GM12878 (cell line): ENCODE data around the gene HTR3C. TPM values are rescaled to one million over a fixed set of nuclear protein-coding genes. Genes with fewer than 3 reads are reported as not detected.

ENCODE experiments used
- BACH1 ChIP-seq: fragments of 450-650 bp; IDR thresholded peaks from 2 replicates; pipeline ENCODE4 v1.6.1; 2017; ENCODE audit warnings: mild to moderate bottlenecking, borderline replicate concordance
- GABPA ChIP-seq: IDR thresholded peaks from 2 replicates; pipeline ENCODE4 v1.6.1; 2014; ENCODE audit warnings: antibody characterized with exemption, low read depth, mild to moderate bottlenecking, inconsistent platforms
- IKZF1 ChIP-seq: fragments of 450-650 bp; conservative IDR thresholded peaks from 2 replicates; pipeline ENCODE4 v1.6.1; 2017; ENCODE audit warnings: antibody characterized with exemption, mild to moderate bottlenecking
- KDM1A ChIP-seq: fragments of 200-600 bp; sonication (generic); IDR thresholded peaks from 2 replicates; pipeline ENCODE4 v1.6.1; 2016; ENCODE audit warnings: borderline replicate concordance
- NRF1 ChIP-seq: conservative IDR thresholded peaks from 2 replicates; pipeline ENCODE4 v1.6.1; 2011; ENCODE audit warnings: mild to moderate bottlenecking, low read depth, low read length, improper control_type of control experiment
- RAD21 ChIP-seq: IDR thresholded peaks from 2 replicates; pipeline ENCODE4 v1.6.1; 2011; ENCODE audit warnings: mild to moderate bottlenecking, low read depth, low read length, moderate library complexity; ENCODE audit not compliant: insufficient read depth
- STAT1 ChIP-seq: fragments of 450-650 bp; conservative IDR thresholded peaks from 2 replicates; pipeline ENCODE4 v1.6.1; 2014; ENCODE audit warnings: antibody characterized with exemption, mild to moderate bottlenecking
- ZBTB11 ChIP-seq: fragments of 450-650 bp; formaldehyde crosslinking; IDR thresholded peaks from 2 replicates; pipeline ENCODE4 v1.5.0; 2022; ENCODE audit warnings: mild to moderate bottlenecking, missing genetic modification characterization
- ZNF207 ChIP-seq: fragments of 450-650 bp; IDR thresholded peaks from 2 replicates; pipeline ENCODE4 v1.6.1; 2014; ENCODE audit warnings: antibody characterized with exemption, mild to moderate bottlenecking, borderline replicate concordance
- polyA plus RNA-seq, 11 experiments: library from polyadenylated mRNA; depleted of rRNA in 4 of 11; unstranded in 6 of 11; stranded (reverse) in 5 of 11; fragments of >200 nt; fragmentation: Nextera tagmentation in 4 of 11; fragmentation: Illumina TruSeq in 1 of 11; extraction: Ambion mirVana in 4 of 11; extraction: Trizol in 1 of 11; gene quantifications; 1 replicate in 1 of 11; 2 replicates in 10 of 11; pipeline versions ENCODE4 v1.2.1 to v1.2.3, GENCODE V29; 2011 to 2016; ENCODE audit warnings: inconsistent platforms in 2 of 11, missing spikeins in 2 of 11, low read depth in 1 of 11
- total RNA-seq, 4 experiments: library from RNA; depleted of rRNA in 3 of 4; stranded (reverse); fragments of >200 nt in 3 of 4; fragmentation: Illumina TruSeq in 1 of 4; extraction: Trizol in 1 of 4; gene quantifications; 2 replicates each; pipeline versions ENCODE4 v1.2.1 to v1.2.3, GENCODE V29; 2013 to 2021
- TF ChIP-seq, protein P1 (sequence below): fragments of 450-650 bp; IDR thresholded peaks from 2 replicates; pipeline ENCODE4 v1.6.1; 2018; ENCODE audit warnings: mild to moderate bottlenecking, low read depth, moderate library complexity; ENCODE audit not compliant: partially characterized antibody

HTR3C gene
- total and polyA plus RNA-seq, 10 of the 15 experiments (the other 5 are each of a cell fraction or from before 2014, with no cell fraction given): not detected

DNA sequence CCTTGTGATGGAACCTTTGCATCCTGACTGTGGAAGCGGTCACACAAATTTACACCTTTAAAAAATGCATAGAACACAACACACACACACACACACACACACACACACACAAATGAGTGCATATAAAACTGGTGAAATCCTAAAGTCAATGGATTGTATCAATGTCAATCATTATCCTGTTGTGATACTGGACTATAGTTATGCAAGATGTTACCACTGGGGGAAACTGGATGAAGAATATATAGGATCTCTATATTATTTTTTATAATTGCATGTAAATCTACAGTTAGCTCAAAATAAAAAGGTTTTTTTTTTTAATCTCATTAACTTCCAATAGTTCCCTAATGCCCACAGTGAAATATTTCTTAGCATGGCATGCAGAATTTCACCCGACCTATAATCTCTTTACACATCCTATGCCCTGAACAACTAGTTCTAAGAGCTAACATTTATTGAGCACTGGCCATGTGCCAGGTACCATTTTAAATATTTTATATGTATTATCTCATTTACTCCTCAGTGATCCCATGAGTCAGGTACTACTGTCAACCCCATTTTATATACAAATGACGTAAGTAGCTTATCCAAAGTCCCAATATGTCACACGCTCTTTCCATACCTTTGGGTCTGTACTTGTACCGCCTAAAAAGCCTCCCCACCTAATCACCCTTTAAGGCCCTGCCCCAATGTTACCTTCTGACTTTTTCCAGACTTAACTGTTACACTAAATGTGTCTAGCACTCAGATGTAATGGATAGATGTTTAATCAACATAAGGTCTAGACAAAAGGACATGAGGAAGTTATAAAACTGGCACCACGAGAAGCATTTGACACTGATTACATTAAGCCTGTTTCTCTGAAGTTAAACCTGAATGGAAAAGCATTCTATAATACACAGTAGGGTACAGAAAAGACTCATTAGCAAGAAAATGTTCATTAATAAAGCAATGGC lies 40.6 kb upstream of the HTR3C start (continued):
- no peak for TF ChIP-seq ZBTB11 (CRISPR knock-in tag)
- TF ChIP-seq NRF1: no peak
- TF ChIP-seq KDM1A: no peak
- no peak for TF ChIP-seq RAD21
- TF ChIP-seq ZNF207: no peak
- TF ChIP-seq BACH1: no peak
- TF ChIP-seq STAT1: no peak
- TF ChIP-seq, protein P1, sequence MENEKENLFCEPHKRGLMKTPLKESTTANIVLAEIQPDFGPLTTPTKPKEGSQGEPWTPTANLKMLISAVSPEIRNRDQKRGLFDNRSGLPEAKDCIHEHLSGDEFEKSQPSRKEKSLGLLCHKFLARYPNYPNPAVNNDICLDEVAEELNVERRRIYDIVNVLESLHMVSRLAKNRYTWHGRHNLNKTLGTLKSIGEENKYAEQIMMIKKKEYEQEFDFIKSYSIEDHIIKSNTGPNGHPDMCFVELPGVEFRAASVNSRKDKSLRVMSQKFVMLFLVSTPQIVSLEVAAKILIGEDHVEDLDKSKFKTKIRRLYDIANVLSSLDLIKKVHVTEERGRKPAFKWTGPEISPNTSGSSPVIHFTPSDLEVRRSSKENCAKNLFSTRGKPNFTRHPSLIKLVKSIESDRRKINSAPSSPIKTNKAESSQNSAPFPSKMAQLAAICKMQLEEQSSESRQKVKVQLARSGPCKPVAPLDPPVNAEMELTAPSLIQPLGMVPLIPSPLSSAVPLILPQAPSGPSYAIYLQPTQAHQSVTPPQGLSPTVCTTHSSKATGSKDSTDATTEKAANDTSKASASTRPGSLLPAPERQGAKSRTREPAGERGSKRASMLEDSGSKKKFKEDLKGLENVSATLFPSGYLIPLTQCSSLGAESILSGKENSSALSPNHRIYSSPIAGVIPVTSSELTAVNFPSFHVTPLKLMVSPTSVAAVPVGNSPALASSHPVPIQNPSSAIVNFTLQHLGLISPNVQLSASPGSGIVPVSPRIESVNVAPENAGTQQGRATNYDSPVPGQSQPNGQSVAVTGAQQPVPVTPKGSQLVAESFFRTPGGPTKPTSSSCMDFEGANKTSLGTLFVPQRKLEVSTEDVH: no peak
- TF ChIP-seq IKZF1: no peak
- no peak for TF ChIP-seq GABPA
- TF ChIP-seq, all 136 proteins: peak for 0
